HG02642 (cell line): ENCODE results near the gene TMEM239.
"Not testable (repeated sequence)": the region's sequence is repeated elsewhere in the genome, so short reads cannot be mapped to it uniquely, and the experiment has no call there.

Experiments used
- ATAC-seq: cut with Tn5 transposase; IDR thresholded peaks from one replicate; pipeline ENCODE4 v1.9.1; 2021; ENCODE audit warnings: mild to moderate bottlenecking; ENCODE audit not compliant: unreplicated experiment, poor library complexity

The TMEM239 gene

GRCh38 chr20:2817891-2818595 lies 1.9 kb downstream of the TMEM239 start:
- ATAC-seq: no peak

GRCh38 chr20:2820084-2820895 lies 4.1 kb downstream of the TMEM239 start:
- no peak for ATAC-seq

DNA sequence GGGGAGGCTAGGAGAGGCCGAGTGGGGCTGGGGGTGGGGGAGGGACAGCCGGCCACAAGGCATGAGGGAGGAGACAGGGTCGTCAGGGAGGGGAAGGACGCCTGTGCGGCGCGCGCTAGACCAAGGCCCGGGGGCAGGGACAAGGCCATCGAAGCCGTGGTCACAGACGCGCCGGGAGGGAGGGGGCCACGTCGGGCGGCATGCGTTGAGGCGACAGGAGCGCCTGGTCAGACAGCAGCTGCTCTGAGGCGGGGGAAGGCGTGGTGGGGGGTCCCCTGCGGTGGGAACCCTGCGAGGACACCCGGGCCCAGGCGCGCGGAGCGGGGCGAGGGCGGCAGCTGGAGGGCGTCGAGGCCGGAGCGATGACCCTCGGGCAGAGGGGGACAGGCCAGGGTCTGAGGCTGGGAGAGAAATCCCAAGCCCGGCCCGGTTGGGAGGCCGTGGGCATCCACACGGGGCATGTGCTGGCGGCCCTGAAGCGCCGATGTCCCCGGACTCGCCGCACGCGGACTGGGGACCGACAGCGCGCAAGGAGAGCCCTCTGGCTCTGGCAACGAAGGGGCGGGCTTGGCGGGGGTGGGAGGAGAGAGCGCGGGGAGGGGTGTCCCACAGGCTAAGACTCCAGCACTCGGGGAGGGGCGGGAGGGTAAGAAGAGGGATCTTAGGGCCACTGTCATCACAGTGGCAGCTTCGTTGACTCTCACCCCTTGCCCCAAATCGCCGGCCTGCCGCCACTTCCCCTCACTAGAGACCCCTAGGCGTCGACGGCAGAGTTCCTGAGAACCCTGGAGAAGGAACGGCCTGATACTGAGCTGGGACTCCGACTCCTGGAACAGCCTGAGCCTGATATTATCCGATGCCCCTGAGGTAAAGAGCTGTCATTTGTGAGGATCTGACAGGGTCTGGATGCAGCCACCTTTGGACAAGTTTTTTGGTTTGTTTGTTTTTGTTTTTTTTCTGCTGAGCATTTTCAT lies 5.0 kb downstream of the TMEM239 start:
- no peak for ATAC-seq

DNA sequence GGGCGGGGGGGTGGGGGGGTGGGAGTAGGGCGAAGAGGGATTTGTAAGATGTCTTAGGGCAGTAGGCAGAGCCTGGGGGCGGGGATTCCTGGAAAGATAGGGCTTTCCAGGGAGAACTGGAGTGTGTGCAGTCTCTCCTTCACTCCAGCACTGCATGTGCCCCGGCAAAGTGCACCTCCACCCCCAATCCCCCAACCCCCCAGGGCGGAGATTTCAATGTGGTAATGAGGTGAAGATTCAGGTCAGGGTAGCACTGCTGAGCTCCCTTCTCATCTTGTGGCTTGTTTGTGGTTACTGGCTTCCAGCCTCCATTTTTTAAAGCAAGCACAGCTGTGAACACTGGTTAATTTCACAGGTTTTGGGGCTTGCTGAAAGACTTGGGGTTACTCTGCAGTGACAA lies 5.9 kb downstream of the TMEM239 start:
- ATAC-seq: no peak

DNA sequence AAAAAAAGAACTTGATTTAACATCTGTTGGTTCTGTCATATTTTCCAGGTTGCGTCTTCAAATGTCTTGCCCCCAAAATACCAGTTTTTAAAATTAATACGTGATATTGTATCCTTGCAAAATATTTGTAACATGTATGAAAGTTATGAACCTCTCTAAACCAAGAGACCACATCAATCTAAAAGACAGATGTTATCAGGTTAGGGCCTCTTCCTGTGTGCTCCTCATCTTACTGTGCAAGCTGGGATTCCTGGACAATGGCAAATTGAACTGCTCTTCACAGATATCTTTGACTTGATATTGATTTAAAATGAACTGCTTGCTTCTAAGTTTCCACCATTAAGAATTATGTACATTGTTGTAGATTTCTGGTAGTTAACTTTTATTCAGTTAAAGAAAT lies 9.6 kb downstream of the TMEM239 start:
- ATAC-seq: no peak

DNA sequence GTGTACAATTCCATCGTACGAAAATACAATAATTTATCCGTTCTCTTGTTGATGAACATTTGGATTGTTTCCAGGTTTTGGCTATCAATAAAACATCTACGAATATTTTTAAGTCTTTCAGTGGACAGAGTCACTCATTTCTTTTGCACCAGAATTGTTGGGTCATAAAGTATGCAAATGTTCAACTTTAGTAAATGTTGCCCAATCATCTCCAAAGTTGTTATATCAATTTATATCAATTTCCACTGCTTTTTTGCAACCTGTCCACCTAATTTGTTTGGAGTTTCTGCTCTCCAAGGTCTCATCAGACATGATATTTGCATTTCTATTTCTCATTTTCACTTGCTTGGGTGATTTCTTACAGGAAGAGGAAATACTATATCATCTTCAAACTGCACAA lies 10.5 kb downstream of the TMEM239 start:
- ATAC-seq: no peak

GRCh38 chr20:2829376-2829775 lies 13.2 kb downstream of the TMEM239 start:
- ATAC-seq: no peak

DNA sequence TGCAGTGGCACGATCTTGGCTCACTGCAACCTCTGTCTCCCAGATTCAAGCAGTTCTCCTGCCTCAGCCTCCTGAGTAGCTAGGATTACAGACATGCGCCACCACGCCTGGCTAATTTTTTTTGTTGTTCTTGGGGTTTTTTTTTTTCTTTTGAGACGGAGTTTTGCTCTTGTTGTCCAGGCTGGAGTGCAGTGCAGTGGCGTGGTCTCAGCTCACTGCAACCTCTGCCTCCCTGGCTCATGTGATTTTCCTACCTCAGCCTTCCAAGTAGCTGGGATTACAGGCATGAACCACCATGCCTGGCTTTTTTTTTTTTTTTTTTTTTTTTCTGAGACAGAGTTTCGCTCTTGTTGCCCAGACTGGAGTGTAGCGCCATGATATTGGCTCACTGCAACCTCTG lies 15.0 kb downstream of the TMEM239 start:
- ATAC-seq: not testable (repeated sequence)

DNA sequence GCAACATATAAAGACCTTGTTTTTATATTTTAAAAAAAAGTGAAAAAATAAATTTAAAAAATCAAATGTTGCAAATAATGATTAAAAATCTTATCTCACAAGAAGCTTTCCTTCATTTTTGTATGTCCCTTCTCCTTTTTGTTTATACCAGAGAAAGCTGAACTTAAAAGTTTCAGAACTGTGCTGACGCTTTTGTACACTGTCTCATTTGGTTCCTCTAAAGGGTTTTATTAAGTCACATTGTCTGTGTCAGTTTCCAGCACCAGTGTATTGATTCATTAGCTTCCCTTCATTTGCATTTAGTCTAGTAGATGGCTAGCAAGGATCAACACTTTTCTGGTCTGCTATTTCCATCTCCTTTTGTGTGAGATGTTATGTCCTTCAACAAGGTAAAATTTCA lies 17.6 kb downstream of the TMEM239 start:
- ATAC-seq: no peak

DNA sequence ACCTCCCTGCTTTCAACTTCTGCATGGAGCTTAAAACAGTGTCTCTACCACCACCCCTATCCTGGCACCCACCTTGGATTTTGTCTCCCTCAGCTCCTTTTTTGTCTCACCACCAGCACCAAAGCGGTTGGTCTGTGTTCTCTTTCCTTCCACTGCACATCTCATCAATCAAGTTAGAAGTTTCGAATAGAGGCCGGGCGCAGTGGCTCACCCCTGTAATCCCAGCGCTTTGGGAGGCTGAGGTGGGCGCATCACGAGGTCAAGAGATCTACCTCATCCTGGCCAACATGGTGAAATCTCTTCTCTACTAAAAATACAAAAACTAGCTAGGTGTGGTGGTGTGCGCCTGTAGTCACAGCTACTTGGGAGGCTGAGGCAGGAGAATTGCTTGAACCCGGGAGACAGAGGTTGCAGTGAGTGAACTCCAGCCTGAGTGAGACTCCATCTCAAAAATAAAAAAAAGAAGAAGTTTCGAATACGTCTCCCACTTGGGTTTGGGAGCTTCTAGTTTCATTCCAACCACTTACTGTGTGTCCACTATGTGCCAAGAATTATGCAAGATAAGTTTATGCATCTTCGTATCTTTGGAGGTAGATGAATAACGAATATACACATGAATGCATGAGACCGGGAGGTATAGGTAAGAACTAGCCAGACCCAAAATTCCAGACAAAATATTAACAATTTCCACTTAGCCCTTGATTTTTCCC lies 18.4 kb downstream of the TMEM239 start:
- no peak for ATAC-seq

- ATAC-seq: no peak
Measured at GRCh38 chr20:2835331-2835796, 19.2 kb downstream of the TMEM239 start.

GRCh38 chr20:2836035-2836434 lies 19.9 kb downstream of the TMEM239 start:
- no peak for ATAC-seq

DNA sequence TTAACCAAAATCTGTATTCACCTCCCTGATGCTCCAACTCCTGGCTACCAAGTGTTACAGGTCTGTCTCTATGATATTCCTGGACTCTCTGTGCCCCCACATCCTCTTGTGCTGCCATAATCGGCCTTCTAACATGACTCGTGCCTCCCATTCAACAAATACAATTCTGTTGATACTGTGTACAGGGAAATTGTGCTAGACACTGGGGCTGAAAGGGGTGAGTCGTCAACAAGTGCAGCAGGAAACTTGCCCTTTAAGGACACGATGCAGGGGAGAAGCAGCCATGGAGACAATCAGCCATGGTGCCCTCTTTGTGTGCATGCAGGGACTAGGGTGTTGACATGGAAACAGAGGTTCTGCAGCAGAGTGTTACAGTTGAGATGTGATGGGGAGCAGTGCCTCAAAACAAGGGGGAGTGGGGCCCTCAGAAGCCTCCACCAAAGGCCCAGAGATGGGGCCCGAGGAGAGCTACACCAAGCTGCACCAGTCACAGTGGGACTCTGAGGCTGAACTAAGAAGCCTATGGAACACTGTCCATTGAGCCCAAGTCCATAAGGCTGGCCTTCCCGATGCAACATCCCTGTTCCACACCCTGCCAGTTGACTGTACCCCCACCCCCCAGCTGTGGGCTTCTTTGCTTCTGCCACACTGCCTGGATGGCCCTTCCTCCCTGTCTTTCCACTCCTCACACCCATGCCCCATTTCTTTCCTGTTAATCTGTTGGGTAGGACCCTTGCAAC lies 21.2 kb downstream of the TMEM239 start:
- no peak for ATAC-seq

- no peak for ATAC-seq
Measured at GRCh38 chr20:2838170-2838797, 22.1 kb downstream of the TMEM239 start.

DNA sequence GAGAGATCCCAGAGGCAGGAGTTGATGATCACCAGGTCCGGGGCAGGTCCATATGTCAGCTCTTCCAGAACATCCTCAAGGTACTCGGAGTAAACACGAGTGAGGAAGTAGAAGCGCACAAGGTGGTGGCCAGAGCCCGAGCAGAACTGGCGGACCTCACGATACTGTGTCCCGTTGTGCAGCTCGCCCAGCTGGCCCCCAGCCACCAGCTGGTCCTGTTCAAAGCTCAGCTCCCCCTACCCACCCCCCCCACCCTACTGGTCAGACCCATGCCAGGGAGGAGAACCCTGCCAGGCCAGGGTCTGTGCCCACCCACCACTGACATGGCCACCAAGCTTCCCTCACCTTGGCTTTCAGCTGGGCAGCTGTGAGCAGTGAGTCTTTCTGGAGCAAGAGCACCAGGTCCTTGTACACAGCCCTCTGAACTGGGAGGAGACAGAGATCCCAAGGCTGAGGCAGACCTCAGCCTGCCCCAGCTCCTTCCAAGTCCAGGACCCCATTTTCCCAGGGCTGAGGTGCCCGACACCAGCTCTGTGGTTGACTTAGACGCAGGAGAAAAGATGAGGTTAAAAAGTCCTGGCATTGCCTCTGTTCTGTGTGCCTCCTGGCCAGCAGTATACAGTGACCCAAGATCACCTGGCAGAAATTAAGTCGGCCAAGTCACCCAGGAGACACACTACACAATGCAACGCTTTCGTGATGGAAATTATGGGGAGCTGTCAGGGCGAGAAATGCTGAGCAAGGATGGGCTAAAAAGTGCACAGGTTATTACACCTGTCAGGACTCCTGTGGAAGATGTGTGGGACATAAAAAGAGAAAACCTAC lies 22.9 kb downstream of the TMEM239 start:
- ATAC-seq: no peak

DNA sequence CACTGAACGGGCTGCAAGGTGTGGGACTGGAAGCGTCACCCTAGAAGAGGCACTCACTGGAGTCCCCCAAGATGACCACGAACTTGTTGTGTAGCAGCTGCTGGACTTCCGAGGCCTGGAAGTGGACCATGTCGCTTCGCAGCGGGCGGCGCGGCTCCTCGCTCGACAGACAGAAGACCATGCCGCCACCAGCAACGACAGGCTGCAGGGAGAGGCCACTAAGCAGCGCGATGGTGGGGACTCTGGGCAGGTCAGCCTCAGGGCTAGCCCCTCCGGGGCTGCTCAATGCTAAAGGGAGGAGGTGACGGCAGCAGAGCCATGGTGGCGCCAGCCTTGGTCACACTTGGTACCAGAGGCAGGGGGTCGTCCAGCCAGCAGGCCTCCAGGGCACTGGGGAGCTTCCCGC lies 23.6 kb downstream of the TMEM239 start:
- ATAC-seq: no peak

GRCh38 chr20:2840138-2840966 lies 24.2 kb downstream of the TMEM239 start, which contains the start of the genes PCED1A and VPS16:
PCED1A (minus strand) TSS chr20:2840655; CDS start chr20:2839912, 743 bp downstream.
VPS16 (plus strand) TSS chr20:2840745; CDS start chr20:2840775, 30 bp downstream.
- ATAC-seq: peak; percentile 96
